Raji (cell line): ENCODE results near the gene MPP3.

Experiments used
- POLR2A ChIP-seq: IDR thresholded peaks from 2 replicates; pipeline ENCODE4 v1.6.1; 2011; ENCODE audit warnings: low read depth, low read length, control low read depth; ENCODE audit not compliant: insufficient read depth

MPP3 gene

DNA sequence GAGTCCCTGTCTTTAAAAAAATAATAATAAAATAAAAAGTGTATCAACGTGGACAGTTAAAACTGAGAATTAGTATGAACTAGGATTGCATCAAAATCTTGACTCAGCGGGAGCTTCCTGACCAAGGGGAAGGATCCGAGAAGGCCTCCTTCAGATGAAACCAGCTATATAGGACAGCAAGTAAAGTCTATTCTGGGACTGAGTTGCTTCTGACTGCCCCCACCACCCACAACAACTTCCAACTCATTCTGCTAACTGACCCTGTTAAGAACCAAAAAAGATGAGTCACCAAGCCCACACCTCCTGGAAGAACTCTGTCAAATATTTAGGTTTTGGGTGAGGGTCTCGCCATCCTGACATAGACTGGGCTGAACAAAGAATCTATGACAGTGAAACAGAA lies 24.9 kb downstream of the MPP3 start:
- no peak for TF ChIP-seq POLR2A

DNA sequence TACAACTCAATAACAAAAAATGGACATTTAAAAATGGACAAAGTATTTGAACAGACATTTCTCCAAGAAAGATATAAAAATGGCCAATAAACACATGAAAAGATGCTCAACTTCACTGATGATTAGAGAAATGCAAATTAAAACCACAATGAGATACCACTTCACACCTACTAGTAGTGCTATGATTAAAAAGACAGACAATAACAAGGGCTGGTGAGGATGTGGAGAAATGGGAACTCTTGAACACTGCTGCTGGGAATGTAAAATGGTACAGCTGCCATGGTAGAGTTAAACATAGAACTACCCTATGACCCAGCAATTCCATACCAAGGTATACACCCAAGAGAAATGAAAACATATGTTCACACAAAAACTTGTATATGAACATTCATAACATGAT lies 27.8 kb downstream of the MPP3 start:
- no peak for TF ChIP-seq POLR2A

DNA sequence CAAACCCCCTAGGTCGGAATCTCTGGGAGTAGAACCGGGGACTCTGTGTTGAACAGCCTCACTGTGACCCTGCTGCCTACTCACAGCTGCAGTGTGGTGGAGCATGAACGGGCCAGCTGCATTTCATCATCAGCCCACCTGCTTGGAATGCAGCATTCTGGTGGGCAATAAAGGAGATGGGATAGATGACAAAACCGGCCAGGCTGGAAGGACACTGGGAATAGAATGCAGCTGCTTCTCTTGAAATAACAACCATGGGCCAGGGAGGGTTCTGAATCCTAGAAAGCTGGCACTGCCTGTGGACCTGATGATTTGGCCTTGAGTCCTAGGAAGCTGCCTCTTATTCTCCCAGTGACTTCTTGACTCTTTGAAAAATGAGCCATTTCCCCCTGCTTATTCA lies 29.2 kb downstream of the MPP3 start:
- no peak for TF ChIP-seq POLR2A

DNA sequence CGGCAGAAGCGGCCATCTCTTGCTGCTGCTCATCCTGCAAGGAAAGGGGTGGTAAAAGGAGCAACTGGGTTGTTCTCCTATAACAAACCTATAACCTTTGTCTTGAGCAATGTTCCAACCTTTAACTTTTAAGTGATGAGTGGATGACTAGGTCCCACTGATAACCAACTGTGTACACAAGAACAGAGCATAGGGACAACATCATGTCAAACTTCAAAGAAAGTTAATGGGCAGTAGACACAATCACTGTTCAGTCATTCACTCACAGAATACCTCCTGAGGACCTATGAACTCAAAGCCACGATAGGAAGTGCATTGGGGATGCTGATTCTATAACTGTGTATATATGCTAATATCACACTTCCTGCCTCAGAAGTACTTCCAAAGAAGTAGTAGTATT lies 31.1 kb downstream of the MPP3 start:
- no peak for TF ChIP-seq POLR2A

DNA sequence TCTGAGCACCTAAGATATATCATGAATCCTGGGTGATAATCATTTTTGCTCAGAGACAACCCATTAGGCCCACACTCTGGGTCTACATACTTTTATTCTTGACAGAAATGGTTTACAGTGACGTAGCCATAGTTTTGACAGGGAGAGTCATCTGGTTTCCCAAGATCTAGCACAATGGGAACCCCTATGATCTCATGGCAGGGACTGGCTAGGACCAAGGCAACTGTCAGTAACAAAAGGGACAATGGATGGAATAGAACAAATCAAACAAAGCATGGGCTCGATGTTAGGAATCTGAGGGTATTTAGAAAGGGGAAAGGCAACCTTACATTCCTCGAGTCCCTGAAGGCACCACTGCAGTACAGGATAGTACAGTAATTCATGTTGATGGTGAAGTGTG lies 32.2 kb downstream of the MPP3 start:
- TF ChIP-seq POLR2A, result no peak

DNA sequence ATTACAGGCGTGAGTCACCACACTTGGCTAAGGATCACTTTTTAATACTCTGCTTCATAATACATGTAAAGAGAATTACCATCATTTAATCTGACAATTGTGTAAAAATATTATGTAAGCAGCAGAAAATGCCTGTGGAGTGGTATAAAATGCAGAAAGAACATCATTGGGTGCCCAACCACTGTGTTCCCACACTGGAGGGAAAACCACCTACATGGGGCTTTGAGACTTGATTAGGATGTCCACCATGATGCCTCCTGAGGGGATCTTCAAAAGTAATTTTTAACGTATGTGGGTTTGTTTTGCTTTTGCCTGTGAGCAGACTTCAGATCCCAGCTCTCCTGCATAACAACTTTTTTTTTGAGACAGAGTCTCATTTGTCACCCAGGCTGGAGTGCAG lies 33.9 kb downstream of the MPP3 start:
- no peak for TF ChIP-seq POLR2A

DNA sequence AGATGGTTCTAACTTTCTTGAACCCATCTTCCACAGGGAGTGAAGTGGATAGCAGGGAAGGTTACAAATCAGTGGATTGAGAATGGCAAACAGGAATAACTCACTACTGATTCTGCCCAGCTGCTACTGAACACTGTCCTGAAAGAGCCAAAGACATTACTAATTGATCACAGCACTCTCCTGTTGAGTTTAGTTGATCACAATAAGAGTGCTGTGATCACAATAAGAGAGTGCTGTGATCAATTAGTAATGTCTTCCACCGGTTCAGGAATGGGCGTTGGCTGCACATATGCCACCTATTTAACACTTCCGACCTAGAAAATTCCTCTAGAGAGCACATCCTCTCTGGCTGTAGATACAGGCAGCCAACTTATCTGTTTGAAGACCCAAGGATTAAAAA lies 41.4 kb downstream of the MPP3 start:
- TF ChIP-seq POLR2A, result no peak

DNA sequence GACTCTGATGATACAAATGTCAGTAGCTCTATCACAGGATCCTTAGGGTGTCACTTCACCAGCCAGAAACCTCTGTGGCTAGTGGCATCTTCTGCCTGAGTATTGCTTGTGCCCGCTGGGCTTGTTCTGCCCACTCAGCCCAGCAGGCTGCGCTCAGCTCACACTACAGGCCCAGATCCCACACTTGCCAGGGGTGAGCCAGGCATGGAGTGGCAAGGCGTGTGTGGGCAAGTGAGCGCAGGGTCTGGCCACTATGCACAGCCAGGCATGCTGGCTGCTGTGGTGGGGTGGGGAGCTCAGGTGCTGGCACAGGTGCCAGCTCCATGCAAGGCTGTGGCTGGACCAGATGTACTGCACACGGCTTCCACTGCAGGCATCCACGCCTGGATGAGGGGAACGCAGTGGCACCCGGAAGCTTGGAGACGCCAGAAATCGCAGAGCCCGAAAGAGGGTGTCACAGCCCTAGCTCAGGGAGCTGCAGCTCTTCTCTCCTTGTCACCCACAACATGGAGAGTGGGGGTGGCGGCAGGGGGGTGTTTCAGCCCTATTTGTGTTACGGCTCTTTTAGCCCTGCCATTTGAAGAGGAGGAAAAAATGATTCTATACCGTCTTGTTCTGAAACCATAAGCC lies 42.5 kb downstream of the MPP3 start:
- no peak for TF ChIP-seq POLR2A

DNA sequence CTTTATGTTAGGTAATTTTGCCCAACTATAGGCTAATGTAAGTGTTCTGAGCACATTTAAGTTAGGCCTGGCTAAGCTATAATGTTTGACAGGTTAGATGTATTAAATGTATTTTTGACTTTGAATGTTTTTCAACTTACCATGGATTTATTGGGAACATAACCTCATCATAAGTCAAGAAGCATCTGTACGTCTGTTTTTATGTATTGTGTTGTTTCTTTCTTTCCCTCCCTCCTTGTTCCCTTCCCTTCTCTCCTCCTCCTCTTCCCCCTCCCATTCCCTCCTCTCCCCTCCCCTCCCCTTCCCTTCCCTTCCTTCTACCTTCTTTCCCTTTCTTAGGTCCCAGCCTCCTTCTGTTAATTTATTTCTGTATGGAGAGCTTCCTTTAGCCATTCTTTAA lies 43.5 kb downstream of the MPP3 start:
- no peak for TF ChIP-seq POLR2A

DNA sequence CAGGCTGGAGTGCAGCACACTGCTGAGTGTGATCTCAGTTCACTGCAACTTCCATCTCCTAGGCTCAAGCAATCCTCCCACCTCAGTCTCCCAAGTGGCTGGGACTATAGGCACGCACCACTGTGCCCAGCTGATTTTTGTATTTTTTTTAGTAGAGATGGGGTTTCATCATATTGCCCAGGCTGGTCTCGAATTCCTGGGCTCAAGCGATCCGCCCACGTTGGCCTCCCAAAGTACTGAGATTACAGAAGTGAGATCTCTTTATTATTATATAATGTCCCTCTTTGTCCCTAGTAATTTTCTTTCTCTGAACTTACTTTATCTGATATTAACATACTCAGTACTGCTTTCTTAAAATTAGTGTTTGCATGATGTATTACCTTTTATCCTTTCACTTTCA lies 44.4 kb downstream of the MPP3 start:
- TF ChIP-seq POLR2A, result no peak

DNA sequence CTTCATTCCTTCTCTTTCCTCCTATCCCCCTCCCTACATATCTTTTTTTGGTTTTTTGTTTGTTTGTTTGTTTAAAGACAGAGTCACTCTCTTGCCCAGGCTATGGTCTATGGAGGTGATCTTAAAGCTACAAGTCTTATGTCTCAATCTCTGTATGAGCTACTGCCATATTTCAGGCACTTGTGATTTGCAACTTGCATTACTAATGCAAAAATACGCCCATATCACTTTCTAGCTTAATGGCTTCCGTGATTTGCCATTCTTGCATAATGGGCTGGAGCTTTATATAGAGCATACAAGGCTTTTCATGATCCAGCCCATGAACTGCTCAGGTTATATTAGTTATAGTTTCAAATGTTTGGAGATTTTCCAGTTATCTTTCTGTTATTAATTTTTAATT lies 45.2 kb downstream of the MPP3 start:
- TF ChIP-seq POLR2A, result no peak

DNA sequence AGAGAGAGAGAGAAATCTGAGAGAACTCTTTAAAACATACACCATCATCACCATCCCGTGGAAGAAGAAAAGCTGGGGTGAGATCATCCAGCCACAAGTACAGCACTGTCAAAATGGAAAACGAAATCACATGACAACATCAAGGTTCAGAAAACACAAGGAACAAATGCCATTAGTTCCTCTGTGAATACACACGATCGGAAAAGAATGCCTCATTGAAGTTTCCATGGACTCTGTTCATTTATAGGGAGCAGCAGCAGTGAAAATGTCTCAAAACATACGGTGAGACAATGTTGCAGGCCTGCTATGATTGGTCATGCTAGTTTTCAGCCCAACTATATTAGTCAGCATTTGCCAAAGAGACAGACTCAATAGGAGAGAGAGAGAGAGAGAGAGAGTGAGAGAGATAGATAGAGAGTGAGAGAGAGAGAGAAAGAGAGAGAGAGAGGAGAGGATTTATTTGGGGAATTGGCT lies 48.3 kb downstream of the MPP3 start:
- no peak for TF ChIP-seq POLR2A

DNA sequence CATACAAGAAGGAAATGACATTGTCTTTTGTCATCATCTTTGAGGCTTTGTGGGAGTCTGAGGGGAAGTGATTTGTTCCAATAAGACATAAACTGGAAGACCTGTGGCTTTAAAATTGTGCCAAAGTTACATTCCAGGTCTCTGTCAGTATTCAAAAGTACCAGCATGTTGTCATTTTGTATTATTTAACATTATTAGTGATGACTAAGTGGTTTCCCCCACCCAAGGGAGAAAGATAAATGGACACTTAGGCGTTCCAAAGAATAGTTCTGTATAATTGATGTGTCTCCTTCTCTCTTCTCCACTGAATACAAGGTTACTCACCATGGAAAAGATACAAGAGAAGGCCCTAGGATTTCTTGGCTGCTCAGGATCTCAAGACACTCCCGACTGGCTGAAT lies 48.9 kb downstream of the MPP3 start:
- no peak for TF ChIP-seq POLR2A

DNA sequence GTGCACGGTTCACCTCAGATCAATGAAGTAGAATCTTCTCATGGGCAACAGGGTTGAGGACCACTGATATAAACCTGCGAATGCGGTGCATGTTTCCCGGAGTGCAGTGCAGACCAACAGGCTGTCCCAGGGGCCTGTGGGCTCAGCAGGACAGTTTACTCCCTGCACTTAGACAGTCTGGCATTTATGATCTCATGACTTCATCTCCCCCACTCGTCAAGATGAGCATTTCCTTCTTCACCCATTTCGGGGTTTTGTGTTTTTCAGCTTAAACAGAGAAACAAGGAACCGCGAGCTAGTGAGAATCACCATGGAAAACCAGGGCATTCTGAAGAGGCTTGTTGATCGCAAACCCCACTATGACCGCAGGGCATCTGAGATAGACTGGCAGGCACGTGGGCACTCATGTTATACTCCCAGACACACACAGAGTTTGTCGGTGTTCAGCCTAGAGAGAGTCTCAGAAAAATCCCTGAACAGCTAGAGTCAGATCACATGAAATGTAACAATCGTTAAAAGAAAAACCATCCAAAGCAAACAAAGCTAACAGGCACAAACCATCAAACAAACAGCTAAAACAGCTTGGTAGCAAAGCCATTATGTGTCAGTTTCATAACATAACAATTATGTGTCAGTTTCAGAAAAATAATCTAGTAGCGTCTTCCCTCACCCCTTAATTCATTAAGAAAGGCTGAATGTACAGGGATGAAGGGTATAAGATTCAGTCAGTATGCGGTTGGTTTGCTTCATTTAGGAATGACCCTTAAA lies 49.8 kb downstream of the MPP3 start:
- no peak for TF ChIP-seq POLR2A

DNA sequence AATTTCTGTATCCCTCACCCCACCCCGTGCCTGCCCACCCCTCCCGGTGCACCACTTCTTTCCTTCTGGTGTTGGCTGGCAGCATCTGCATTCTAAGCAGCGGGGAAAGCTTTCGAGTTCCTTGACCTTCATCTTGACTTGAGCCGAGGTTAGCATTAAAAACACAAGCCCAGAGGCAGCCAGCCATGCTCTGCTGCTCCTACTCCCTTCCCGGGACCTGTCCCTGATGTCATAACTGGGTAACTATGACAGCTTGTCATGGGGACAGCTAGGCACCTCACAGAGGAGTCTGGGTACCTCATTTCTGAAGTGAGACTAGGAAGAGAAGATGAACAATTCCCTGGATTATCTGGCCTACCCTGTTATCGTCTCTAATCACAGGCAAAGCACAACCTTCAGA lies 52.8 kb downstream of the MPP3 start, which contains the start of gene CFAP97D1:
TSS of gene CFAP97D1 (plus strand) at position 301 of the 400 bp plus-strand sequence. CDS start at position 329, 28 bp downstream.
- TF ChIP-seq POLR2A, result no peak
